SHP77 (cell line): ENCODE measurements around the gene MITF.
"Not testable (repeated sequence)": the region's sequence is repeated elsewhere in the genome, so short reads cannot be mapped to it uniquely, and the experiment has no call there.

Experiments
- DNase-seq, 2 experiments: peaks; one replicate each; lab custom pipeline; 2025; lab: John Stamatoyannopoulos, UW

Gene MITF

DNA sequence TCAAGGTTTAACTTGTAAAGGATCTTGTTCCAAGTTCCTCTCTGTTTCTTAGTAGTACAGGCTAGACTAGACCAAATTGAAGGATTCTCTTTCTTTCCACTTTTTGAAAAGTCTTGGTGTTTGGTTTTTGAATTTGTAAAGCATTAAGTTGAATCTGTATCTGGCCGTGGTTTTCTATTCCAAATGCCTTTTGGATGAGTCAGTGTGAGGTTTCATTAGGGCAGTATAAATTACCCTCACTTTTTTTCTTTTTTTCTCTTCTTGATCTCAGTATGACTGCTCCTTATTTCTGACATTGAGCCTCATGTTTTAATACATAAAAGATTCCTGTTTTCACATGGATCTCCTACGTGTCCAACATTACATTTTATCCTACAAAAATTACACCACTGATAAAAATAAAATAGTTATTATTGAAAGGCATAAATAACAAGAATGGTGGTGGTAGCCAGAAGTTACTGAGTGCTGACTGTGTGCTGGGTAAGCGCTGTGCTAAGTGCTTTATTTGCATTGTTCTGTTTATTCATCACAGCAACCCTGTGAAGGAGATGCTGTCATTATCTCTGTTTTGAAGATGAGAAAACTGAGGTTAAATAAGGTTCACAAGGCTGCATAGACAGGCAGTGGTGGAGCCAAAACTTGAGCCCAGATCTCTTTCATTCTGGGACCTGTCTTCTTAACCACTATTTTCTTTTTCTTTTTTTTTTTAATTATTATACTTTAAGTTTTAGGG, 48.3 kb downstream of the MITF start:
- DNase-seq: no peak

- DNase-seq: no peak
These were observed 51.8 kb downstream of the MITF start for GRCh38 chr3:69791106-69791505.

GRCh38 chr3:69791919-69792399, 52.7 kb downstream of the MITF start:
- no peak for DNase-seq

DNA sequence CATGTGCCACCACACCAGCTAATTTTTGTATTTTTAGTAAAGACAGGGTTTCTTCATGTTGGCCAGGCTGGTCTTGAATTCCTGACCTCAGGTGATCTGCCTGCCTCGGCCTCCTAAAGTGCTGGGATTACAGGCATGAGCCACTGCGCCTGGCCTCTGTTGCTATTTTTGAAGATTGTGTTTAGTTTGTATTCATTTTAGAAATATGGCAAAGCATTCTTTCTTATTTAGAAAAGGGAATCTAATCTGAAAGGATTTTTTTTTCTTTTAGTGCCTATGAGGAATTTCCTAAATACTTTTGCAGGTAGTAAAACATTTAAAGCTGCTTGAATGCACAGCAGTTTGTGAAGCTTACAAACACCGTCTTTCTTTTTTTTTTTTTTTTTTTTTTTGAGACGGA, 56.9 kb downstream of the MITF start:
- DNase-seq: not testable (repeated sequence)

DNA sequence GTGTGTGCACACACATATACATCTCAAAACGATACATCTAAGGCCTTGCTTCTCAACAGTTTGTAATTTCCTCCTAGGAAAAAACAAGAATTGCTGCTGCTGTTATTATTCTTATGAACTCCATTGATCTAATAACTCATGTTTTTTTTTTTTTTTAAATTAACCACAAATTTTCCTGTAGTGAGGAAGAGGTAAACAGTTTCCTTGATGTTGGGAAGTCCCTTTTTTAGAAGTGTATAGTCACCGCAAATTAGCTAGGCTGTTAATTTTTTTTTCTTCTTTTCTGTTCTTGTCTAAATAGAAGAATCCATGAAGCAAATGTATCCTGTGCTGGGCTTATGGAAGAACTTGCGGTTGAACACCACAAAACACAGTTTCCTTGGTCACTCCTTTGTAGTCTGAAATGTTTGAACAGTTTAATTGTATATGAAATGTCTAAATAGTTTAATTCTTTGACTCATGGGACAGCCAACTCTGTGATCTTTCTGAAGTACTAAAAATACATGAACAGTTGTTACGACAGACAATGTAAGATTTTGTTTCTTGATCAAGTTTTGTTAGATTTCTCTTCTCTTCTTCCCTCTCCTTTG, 64.5 kb downstream of the MITF start:
- DNase-seq: no peak

DNA sequence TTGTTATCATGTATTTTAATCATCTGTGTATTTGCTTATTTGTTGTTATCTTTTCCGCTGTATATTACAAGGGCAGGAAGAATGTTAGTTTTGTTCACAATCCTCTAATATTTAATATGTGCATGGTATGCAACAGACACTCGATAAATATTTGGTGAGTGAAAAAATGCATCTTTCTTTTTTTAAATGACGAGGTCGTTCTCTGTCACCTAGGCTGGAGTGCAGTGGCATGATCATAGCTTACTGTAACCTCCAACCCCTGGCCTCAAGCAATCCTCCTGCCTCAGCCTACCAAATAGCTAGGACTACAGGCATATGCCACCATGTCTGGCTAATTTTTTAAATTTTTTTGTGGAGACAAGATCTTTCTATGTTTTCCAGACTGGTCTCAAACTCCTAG, 66.2 kb downstream of the MITF start:
- DNase-seq: no peak

GRCh38 chr3:69806735-69807438, 67.6 kb downstream of the MITF start:
- DNase-seq: no peak

DNA sequence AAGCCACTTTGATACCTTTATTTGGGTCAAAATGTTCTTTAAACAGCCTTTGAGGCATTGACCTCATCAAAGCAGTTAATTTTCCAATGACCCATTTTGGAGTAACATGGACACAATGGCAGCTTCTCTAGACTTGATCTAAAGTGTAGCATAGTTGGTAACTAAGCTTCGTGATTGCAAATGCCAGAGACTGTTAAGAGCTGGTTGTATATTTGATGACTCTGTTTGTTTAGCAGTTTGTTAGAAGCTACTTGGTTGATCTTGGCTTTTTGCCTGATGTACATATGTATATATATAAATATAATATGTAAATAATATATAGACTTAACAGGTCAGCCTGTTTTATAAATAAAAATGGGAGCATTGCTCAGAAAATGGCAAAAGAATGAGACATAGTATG, 68.4 kb downstream of the MITF start:
- DNase-seq: no peak

- no peak for DNase-seq
These were observed 70.0 kb downstream of the MITF start for GRCh38 chr3:69809076-69809835.

- DNase-seq: no peak
These were observed 72.5 kb downstream of the MITF start for GRCh38 chr3:69811452-69812401.

GRCh38 chr3:69815970-69816369, 76.7 kb downstream of the MITF start:
- DNase-seq: no peak

GRCh38 chr3:69817988-69818387, 78.7 kb downstream of the MITF start:
- DNase-seq: no peak

- DNase-seq: no peak
These were observed 80.0 kb downstream of the MITF start for GRCh38 chr3:69819282-69819681.

GRCh38 chr3:69821133-69821532, 81.9 kb downstream of the MITF start:
- DNase-seq: no peak

GRCh38 chr3:69823743-69824142, 84.5 kb downstream of the MITF start:
- no peak for DNase-seq

DNA sequence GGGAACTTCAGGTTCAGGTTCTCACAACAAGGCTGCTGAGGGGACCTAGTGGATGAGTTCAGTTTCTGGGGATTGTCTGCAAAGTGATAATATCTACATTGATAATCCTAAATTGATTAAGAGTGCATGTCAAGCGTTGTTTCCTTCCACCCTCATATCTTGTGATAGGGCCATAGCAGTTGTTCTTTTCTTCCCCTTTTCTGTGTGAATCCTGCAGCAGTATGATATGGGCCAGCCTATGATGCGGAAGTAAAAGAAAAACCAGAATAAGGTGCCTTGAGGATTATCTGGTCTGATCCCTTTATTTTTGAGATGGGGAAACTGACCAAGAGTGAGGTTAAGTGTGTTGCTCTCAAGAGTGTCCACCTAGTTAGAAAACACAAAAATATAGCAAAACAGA, 86.2 kb downstream of the MITF start:
- DNase-seq: no peak

DNA sequence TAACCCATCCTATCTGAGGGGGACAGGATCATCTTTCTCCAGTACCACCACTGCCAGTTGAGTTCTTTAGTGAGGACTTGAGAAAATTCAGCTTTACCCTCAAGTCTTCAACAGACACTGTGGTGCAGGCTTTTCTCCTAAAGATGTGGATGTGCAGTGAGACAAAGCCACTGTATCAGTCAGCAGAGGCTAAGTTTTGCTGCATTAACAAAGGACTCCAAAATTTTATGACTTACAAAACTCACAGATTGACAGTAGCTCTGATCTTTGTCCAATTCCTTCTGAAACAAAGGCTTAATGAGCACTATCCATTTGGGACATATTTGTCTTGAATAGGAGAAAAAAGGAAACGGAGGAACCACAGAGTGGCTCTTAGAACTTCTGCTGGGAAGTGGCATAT, 87.9 kb downstream of the MITF start:
- no peak for DNase-seq

GRCh38 chr3:69828817-69829216, 89.6 kb downstream of the MITF start:
- DNase-seq: no peak

GRCh38 chr3:69830147-69830546, 90.9 kb downstream of the MITF start:
- DNase-seq: no peak

DNA sequence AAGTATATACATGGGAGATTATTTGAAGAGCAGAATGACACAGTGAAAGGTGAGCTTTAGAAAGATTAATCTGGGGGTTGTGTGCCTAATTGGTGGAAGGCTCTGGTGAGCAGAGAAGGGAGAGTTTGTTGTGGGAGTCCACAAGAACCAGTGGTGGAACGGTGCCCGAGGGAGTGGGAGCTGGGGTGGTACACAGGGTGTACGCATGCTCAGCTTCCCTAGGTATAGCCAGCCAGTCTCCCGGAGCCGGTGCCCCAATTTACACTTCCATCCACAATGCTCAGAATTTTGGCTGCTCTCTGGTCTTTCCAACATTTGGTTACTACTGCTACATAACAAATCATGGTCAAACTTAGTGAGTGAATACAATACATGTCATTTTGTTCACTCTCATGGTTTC, 92.5 kb downstream of the MITF start:
- no peak for DNase-seq

- no peak for DNase-seq
These were observed 94.3 kb downstream of the MITF start for GRCh38 chr3:69833591-69833990.
